Measurements from ENCODE around the gene NTRK3.

NTRK3 gene

GRCh38 chr15:88230823-88231222 is 25.7 kb downstream of the NTRK3 start:
- DNase-seq (ENCODE audit: low read depth) = no peak

- DNase-seq (ENCODE audit: low read depth) = no peak
Observed at GRCh38 chr15:88225461-88225860, 31.1 kb downstream of the NTRK3 start.

GRCh38 chr15:88223084-88223483 is 33.5 kb downstream of the NTRK3 start:
- DNase-seq (ENCODE audit: low read depth) = no peak

GRCh38 chr15:88221836-88222235 is 34.7 kb downstream of the NTRK3 start:
- DNase-seq (ENCODE audit: low read depth) = no peak

GRCh38 chr15:88220443-88221335 is 35.9 kb downstream of the NTRK3 start:
- no peak for DNase-seq (ENCODE audit: low read depth)

GRCh38 chr15:88219623-88220022 is 36.9 kb downstream of the NTRK3 start:
- no peak for DNase-seq (ENCODE audit: low read depth)

GRCh38 chr15:88218557-88219221 is 37.9 kb downstream of the NTRK3 start:
- DNase-seq (ENCODE audit: low read depth) = no peak

- DNase-seq (ENCODE audit: low read depth) = no peak
Observed at GRCh38 chr15:88215066-88215648, 41.4 kb downstream of the NTRK3 start.

GRCh38 chr15:88209111-88209510 is 47.4 kb downstream of the NTRK3 start:
- DNase-seq (ENCODE audit: low read depth) = no peak

- no peak for DNase-seq (ENCODE audit: low read depth)
Observed at GRCh38 chr15:88208396-88208795, 48.1 kb downstream of the NTRK3 start.

GRCh38 chr15:88207565-88207964 is 49.0 kb downstream of the NTRK3 start:
- DNase-seq (ENCODE audit: low read depth) = no peak

GRCh38 chr15:88204584-88204983 is 52.0 kb downstream of the NTRK3 start:
- no peak for DNase-seq (ENCODE audit: low read depth)

- DNase-seq (ENCODE audit: low read depth) = no peak
Observed at GRCh38 chr15:88202231-88202630, 54.3 kb downstream of the NTRK3 start.

GRCh38 chr15:88201207-88201606 is 55.3 kb downstream of the NTRK3 start:
- no peak for DNase-seq (ENCODE audit: low read depth)

- no peak for DNase-seq (ENCODE audit: low read depth)
Observed at GRCh38 chr15:88196961-88197360, 59.6 kb downstream of the NTRK3 start.

GRCh38 chr15:88194162-88194561 is 62.4 kb downstream of the NTRK3 start:
- DNase-seq (ENCODE audit: low read depth) = no peak

GRCh38 chr15:88193415-88193814 is 63.1 kb downstream of the NTRK3 start:
- DNase-seq (ENCODE audit: low read depth) = no peak

- no peak for DNase-seq (ENCODE audit: low read depth)
Observed at GRCh38 chr15:88191812-88192165, 64.8 kb downstream of the NTRK3 start.

- no peak for DNase-seq (ENCODE audit: low read depth)
Observed at GRCh38 chr15:88190232-88190631, 66.3 kb downstream of the NTRK3 start.

- no peak for DNase-seq (ENCODE audit: low read depth)
Observed at GRCh38 chr15:88188300-88188699, 68.2 kb downstream of the NTRK3 start.

- no peak for DNase-seq (ENCODE audit: low read depth)
Observed at GRCh38 chr15:88187195-88187594, 69.3 kb downstream of the NTRK3 start.

GRCh38 chr15:88185584-88185983 is 71.0 kb downstream of the NTRK3 start:
- DNase-seq (ENCODE audit: low read depth) = no peak

GRCh38 chr15:88181613-88182012 is 74.9 kb downstream of the NTRK3 start:
- no peak for DNase-seq (ENCODE audit: low read depth)

Data from amniotic epithelial cell (primary cell).